ENCODE data around the gene TNFRSF13B.
"Not testable (repeated sequence)": the region's sequence is repeated elsewhere in the genome, so short reads cannot be mapped to it uniquely, and the experiment has no call there.

Gene TNFRSF13B

DNA sequence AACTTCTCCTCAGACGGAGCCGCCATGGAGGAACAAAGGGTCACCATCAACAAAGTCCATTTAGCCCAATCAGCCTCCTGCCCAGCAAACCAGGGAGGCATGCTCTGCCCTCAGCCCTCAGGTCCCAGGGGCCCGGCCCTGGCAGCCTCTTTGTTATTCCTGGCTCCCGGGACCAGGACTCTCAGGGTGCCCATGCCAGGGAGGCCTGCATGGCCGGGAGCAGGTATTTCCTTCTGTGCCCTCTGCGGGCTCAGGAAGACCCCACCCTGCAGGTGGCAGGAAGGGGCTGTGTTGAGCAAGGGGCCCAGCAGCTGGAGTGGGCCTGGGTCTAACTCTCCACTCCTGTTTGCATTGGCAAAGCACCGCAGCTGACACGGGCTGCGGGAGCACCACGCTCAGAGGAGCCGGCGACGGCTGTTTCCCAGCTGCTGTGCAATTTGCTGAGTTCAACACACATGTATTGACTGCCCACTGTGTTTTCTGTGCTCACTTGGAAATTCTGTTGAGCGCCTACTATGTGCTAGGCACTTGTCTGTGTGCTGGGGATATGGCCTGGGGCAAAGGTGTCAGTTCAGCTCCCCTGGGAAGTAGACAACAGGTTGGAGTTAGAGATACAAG, 33.2 kb upstream of the TNFRSF13B start:
- not testable (repeated sequence) for DNase-seq

DNA sequence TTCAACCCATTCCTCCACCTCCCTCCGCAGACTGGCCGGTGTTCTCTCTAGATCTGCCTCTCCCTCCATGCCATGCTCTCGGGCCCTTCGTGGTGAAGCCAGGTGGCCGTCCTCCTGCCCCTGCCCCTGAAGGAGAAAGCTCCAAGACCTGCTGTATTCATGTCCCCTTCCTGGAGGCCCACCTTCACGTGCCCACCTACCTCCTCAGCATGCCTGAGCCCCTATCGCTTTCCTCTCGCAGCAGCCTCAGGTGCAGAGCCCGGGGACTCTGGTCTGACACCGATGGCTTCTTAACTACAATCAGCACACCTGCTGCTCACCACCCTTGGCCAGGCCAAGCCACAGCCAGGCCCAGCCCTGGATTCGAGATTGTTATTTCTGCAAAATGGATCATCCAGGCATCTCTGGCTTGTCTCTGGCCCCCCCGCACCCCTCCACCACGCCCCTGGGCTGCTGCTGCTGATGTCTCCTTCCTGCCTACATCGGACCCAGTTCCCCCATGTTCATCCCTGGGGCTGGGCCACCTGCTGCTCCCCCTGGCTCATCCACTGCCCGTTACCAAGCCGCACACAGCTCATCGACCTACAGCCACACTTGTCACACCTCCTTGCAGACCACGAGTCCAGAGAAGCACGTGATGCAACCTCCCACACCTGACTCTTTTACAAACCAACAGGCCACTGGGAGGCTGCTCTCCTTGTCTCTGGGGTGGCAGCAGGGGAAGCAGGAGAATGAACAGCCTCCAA, 32.5 kb upstream of the TNFRSF13B start:
- DNase-seq: no peak

DNA sequence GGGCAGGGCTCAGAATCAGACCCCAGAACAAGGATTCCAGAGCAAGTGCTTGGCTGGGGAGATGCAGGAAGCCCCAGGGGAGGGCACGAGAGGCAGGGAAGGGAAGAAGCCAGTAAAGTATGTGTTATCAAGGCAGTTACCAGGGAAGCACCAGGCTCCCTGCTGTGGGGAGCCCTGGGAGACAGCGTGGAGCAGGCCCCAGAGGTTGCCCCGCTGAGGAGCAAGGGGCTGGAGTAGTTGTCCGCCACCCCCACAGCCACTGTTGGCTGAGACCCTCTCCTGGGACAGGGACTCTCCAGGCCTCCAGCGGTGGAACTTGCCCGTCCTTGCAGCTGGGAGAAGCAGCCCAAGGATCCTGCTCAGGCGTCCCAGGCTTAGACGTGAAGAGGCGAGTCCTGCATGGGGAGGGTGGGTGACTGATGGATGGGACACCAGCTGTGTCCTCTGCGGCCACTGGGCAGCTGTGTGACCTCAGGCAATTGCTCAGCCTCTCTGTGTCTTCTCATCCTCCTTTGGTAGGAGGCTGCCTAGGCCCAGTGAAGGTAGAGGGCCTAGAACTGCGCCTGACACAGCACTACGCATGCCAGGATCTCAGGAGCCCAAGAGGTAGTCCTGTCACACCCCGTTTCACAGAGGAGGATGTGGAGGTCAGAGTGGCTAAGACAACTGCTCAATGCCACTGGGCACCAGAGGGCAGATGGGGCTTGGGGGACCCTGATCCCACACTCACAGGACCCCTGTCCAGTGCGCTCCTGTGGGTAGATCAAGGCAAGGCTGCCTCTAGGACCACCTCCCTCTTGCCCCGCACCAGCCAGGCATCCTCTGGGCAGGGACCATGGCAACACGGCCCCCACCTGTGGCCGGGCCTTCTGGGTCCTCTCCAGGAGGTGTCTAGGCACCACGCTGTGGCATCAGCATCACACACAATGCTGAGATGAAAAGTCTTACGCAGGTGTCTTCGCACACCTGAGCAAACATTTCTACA, 31.1 kb upstream of the TNFRSF13B start:
- not testable (repeated sequence) for DNase-seq

DNA sequence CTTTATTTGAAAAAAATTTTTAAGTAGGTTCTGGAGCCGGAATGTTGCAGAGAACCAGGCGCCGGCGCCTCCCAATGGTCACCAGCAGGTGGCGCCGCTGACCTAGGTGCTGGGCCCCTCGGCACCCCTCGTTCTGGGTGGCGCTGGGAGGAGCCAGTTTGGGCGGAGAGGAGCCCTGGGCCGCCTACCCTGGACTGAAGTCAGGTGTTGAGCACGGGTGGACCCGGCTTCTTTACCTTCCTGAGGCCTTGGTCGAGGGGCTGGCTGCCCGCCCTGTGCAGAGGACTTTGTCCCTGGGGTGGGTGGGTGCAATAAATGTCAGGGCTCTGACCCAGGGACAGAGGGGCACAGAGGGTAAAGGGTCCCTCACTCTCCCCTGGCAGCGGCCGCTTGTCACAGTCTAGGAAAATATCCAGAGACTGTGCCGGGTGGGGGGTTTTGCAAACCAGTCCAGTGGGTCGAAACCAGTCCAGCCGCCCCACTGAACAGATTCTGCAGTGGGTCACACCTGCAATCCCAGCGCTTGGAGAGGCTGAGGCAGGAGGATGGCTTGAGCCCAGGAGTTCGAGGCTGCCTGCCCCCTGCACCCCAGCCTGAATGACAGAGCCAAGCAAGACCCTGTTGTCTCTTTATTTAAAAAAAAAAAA, 30.1 kb upstream of the TNFRSF13B start:
- peak; percentile 89 for DNase-seq

DNA sequence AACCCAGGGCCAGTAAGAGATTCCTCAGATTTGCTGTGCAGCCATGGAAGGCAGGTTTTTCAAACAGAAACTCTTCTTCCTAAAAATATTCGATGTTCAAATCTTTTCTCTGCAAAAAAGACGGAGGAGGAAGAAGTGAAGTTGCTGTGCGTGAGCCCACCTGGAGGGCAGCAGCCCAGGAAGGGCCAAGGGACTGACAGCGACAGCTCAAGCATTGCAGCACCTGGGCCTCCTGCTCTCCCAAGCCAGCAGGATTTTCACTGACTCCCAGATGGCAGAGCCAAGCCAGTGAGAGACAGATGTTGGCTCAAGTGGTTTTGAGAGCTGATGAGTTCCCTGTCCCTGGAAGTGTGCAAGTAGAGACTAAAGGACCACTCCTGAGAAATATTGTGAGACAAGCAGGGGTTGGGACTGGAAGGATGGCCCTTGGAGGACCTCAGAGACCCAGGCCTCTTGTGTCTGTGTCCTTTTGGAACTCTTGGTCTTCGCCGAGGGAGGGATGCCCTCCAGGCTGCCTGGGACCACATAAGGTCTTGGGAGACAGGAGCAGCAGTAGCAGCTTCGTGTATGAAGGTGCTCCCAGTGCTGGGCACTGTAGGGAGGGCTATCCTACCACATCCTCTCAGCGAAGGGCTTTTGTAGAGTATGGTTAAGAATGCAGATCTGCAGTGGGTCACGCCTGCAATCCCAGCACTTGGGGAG, 29.3 kb upstream of the TNFRSF13B start:
- no peak for DNase-seq

DNA sequence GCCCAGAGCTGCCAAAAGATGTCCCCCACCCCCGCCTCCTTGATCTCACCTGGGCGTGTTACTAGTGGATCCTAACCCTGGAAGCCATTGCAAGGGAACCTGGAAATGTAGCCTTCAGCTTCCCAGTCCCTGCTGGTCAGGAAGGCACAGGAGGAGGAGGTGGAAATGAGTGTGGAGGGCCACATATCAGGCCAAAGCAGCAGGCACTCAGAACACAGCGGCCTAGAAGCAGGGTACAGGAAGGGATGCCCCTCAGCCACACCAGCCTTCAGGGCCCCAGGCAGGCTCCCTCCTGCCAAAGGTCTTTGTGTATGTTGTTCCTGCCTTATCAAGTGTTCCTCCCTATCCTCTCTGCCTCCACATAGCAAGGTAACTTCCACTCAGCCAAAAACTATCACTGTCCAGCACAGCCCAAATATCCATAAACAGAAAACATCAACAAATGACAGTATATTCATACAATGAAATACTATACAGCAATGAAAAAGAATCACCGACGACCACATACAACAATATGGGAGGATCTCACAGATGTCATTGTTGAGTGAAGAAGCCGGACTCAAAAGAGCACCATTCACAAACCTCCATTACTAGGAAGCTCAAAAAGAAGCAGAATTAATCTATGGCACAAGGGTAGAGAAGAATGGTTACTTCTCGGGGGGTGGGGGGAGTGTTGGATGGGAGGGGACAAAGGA, 28.2 kb upstream of the TNFRSF13B start:
- no peak for DNase-seq

DNA sequence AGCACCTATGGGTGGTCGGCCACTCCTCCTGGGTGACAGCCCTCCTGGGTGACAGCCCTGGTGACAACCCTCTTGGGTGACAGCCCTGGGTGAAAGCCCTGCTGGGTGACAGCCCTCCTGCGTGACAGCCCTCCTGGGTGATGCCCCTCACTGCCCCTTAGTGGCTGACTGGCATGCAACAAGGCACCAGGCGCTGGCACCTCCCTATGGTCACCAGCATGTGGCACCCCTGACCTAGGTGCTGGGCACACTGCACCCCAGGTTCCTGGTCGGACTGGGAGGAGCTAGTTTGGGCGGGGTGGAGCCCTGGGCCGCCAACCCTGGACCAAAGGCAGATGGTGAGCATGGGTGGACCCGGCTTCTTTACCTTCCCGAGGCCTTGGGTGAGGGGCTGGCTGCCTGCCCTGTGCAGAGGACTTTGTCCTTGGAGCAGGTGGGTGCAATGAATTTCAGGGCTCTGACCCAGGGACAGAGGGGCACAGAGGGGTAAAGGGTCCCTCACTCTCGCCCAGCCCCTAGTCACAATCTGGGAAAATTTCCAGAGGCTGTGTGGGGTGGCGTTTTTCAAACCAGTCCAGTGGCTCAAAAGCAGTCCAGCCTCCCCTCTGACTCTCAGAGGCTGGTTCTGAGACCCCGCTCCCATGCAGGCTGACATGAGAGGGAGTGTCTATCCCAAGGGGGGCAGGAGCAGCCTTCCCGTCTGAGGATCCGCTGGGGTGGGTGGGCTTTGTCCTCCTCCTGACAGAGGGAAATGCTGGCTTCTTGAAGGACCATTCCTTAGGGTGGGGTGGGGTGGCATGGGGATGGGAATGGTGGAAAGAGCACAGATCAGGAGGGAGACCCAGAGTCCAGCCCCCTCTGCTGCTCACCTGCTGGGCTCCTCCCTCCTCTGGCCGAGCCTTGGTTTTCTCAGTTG, 25.9 kb upstream of the TNFRSF13B start:
- DNase-seq: no peak

DNA sequence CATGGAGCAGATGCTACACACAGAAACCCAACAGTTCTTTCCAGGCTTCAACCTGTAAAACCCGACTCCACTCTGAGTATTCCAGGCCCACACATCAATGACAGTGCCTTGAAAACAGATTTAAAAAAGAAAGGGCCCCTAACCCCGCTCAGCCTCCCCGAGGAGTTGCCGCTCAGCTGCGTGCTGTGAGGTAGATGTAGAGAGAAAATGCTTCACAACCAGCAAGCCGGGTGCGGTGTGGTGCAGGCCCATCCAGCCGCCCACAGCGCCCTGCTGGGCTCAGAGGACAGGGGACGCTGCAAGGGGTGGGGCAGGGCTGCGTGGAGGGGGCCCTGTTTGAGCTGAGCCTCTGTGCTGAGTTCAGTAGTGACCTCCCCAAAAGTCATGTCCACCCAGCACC, 24.8 kb upstream of the TNFRSF13B start:
- DNase-seq: not testable (repeated sequence)

DNA sequence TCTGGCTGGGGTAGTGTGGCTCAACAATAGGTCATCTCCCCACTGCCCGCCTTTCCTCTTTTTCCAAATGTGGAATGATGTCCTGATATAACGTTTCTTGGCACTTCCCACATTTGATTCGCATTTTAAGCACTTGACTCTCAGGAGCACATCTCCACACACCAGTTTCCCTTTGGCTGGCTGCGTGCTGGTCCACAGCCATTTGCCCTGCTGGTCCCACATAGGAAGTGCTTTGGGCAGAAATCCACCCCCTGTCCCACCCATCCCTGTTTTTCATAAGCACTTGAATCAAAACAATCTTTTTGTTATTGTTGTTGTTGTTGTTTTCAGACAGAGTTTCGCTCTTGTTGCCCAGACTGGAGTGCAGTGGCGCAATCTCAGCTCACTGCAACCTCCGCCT, 24.0 kb upstream of the TNFRSF13B start:
- no peak for DNase-seq

DNA sequence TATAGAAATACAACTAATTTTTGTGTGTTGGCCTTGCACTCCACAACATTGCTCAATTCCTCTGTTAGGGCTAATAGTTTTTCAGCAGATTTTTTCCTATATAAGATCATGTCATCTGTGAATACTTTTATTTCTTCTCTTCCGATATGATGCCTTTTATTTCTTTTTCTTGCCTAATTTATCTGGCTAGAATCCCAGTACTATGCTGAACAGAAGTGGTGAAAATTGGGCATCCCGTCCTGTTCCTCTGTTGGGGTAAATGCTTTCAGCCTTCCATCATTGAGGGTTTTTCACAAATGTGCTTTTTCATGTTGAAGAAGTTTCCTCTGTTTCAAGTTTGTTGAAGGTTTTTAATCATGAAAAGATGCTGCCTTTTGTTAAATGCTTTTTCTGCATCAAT, 22.7 kb upstream of the TNFRSF13B start:
- no peak for DNase-seq

DNA sequence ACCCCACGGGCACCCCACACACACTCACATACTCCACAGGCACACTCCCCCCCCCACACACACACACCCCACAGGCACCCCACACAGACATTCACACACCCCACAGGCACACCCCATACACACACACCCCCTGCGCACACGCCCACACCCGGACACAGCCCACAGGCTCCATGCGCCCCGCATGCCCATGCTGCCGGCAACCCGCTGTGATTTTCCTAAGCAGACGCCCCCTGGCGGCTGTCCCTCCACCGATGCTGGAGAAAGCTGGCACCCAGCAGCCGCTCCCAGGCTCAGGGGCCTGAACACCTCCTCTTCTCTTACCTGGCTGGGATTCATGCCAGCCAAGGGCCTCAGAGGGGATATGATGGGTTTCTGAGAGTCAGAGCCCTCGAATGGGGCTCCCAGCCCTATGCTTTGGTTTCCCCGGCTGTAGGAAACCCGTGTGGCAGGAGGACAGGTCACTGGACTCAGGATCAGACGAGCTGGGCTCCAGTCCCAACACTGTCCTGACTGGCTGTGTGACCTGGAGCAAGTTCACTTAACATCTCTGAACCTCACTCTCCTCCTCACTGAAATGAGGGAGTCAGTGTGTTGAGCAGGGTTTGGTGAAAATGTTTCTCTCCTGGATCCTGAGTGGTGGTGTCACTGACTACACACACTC, 19.6 kb upstream of the TNFRSF13B start:
- DNase-seq: peak; percentile 91

DNA sequence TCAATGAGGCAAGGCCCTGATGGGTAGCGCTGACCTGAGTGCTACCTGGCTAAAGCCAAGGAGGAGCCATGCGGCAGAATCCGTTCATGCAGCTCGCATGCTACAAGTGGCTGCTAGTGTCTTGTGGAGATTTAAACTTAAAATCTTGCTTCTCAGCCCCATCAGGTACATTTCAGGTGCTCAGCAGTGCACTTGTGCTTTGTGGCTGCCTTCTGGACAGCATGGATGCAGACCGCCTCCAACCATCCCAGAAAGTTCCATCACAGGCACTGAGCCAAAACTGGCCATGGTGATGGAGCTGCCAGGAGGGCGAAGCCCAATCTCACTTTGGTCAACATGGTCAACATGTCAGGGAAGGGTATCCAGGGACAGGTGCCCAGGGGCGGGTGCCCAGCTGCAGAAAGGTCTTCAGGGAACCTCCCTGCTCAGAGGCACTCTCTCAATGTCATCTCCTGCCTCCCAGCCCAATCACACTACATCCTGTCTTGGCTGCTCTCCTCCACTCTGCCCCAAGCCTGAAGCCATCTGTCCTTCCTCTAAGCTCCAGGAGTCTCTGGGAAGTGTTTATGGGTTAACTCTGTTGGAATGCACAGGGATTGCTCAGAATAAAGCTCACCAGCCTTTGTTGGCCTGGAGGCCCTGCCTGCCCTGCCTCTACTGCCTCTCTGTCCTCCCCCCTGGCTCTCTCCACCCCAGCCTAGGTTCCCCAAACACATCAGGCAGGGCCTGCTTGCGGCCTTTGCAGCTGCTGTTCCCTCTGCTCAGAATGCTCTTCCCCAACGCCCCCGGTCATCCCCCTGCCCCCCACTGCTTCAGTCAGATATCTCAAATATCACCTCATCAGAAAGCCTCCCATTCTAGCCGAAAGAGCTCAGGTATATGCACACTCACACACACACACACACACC, 18.3 kb upstream of the TNFRSF13B start:
- no peak for DNase-seq

DNA sequence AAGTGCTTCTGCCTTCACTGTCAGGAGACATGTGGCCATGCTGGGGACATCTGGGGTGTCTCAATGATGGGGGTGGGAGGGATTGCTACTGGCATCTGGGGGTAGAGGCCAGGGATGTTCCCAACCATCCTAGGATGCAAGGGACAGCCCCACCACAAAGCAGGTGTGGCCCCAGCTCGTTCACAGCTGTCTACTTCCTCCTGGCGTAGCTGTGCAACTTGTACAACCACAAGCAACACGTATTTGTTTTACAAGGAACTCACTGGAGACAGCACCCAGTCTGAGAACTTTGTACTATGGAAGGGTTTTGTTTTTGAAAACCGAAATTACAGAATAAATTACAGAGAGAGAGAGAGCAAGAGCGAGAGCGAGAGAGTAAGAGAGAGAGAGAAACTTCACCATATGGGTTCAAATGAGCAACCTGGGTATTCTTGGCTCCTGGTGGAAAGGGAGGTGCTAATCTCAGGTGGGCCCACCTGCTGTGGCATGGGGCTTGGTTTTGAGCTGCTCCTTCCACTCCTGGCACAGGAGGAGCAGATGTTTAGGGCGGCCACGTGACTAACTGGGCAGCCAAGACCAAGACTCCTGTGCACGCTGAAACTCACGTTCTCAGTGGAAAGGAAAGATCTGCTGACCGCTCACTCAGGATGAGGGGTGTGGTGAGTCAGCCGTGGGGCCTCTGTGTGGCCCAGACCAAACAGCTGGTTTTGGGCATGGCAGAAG, 17.5 kb upstream of the TNFRSF13B start:
- DNase-seq: no peak

DNA sequence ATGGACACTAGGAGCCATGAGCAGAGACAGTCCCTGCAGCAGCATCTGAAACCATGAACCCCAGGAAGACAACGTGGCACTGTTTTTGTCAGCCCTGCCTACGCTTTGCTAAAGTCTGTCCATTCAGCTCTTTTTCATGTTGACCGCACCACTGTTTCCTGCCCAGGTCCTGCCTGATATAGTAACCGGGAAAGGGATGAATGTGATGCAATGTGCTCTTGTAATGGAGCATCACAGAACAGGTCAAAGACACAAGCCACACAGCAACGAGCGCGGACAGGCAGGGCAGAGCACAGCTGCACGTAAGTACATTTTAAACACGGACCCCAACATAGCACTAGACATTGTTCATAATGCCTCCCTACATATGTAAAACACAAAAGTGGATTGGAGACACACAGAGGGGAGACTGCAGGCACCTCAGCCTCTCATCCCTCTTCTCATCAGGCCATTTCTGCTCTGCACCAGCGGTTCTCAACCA, 16.9 kb upstream of the TNFRSF13B start:
- DNase-seq: no peak

DNA sequence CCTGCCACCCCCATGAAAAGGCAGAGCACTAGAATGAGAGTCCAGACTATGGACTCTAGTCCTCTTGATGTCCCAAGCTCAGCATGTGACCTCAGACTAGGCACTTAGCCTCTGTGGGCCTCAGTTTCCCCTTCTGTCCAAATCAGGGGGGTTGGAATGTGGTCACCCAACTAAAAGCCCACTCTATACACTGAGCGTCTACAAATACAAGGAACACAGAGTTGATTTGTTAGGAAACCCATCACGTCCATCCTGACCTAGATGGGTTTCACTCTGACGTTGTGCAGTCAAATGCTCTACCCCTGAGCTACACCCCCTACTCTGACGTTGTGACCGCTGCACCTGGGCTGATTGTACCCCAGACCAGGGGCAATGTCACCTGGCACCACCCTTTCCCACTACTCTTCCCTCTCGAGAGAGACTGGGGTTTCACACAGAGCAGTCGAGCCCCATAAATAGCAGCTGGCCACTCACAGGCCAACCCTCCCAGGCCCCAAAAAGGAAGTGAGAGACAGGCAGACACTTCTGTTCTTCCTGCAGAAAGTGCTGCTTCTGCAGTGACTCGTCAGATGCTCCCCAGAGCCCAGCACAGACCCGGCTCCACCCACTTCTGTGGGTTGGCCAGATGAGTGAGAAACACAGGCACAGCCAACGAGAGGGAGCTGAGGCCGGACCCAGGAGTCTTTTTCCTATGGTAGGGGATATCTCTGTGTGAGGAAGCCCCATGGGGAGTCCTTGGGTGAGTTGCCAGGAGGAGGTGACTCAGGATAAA, 16.1 kb upstream of the TNFRSF13B start:
- DNase-seq: peak; percentile 74

DNA sequence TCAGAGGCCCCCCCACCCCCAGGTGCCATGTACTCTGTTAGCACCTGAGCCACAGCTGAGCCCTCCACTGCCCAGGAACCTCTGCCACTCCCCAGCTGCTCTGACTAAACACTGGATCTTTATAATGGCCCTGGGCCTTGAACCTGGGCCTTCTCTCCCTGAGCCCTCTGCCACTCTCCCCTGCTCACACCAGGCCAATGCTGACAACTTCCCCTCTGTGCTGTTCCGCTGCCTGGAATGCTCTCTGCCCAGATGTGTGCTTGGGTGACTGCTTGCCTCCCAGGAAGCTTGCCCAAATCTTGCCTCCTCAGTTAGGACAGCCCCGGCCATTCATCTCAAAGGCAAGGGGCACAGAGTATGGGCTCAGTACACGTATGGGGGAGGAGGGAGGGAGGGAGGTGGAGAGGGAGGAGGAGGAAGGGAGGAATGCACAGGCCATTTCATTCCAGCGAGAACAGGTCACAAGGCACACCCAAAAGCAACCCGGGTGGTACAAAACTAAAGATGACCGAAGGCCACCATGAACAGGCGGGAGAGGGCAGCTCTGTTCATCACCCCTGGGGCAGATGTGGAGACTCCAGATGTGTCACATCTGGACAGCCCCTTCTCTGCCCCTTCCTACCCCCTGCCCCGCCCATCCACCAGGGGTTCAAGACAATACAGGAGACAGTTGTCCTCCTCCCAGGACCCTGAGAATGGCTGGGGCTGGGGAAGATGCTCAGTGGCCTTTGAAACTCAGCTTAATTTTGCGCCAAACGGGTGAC, 15.3 kb upstream of the TNFRSF13B start:
- DNase-seq: no peak

Data from stimulated activated CD8-positive, alpha-beta memory T cell treated with anti-CD3 and anti-CD28 coated beads, Interleukin-4, amount 100 ng/mL, for 48 hours (primary cell).